GM23338 (cell line): Measurements from ENCODE around the gene ST8SIA3. TPM values are rescaled to one million over a fixed set of nuclear protein-coding genes. Genes with fewer than 3 reads are reported as not detected.

Experiments used
- ATAC-seq: fragments of 200-7000 bp; cut with Tn5 transposase; 3 replicates; pipeline ENCODE4 v1.9.1; 2020
- DNase-seq: peaks from one replicate; pipeline ENCODE4 v3.0.0-alpha.2; 2015; ENCODE audit warnings: low spot score
- H2AFZ ChIP-seq: fragments of 200-600 bp; sonication (generic); 2 replicates; pipeline ENCODE4 v1.8.0; 2016; ENCODE audit warnings: antibody characterized with exemption, mild to moderate bottlenecking, moderate library complexity
- H3F3A ChIP-seq: fragments of 200-600 bp; sonication (generic); replicated peaks from 2 replicates; pipeline ENCODE4 v1.8.0; 2017; ENCODE audit warnings: antibody characterized with exemption, mixed run types, low read depth
- H3K27ac ChIP-seq: fragments of 200-600 bp; sonication (generic); 2 replicates; pipeline ENCODE4 v1.6.1; 2016; ENCODE audit warnings: low read depth
- H3K27me3 ChIP-seq: fragments of 200-600 bp; sonication (generic); 2 replicates; pipeline ENCODE4 v1.8.0; 2016; ENCODE audit warnings: mild to moderate bottlenecking, mixed run types, moderate library complexity; ENCODE audit not compliant: insufficient read depth
- H3K36me3 ChIP-seq: fragments of 200-600 bp; sonication (generic); 2 replicates; pipeline ENCODE4 v1.8.0; 2016; ENCODE audit warnings: mild to moderate bottlenecking; ENCODE audit not compliant: insufficient read depth
- H3K4me1 ChIP-seq: fragments of 200-600 bp; sonication (generic); 2 replicates; pipeline ENCODE4 v1.8.0; 2016; ENCODE audit warnings: mild to moderate bottlenecking, moderate library complexity; ENCODE audit not compliant: insufficient read depth
- H3K4me2 ChIP-seq: fragments of 200-600 bp; sonication (generic); 2 replicates; pipeline ENCODE4 v1.7.1; 2017; ENCODE audit warnings: mixed run types
- H3K4me3 ChIP-seq: fragments of 200-600 bp; sonication (generic); 2 replicates; pipeline ENCODE4 v1.6.1; 2016; ENCODE audit warnings: mixed run types
- H3K79me2 ChIP-seq: fragments of 200-600 bp; sonication (generic); replicated peaks from 2 replicates; pipeline ENCODE4 v1.8.0; 2017; ENCODE audit warnings: mild to moderate bottlenecking; ENCODE audit not compliant: insufficient read depth
- H3K9me2 ChIP-seq: fragments of 200-600 bp; sonication (generic); 2 replicates; pipeline ENCODE4 v1.8.0; 2017; ENCODE audit not compliant: insufficient read depth
- H4K20me1 ChIP-seq: fragments of 200-600 bp; sonication (generic); replicated peaks from 2 replicates; pipeline ENCODE4 v1.8.0; 2017; ENCODE audit warnings: mild to moderate bottlenecking; ENCODE audit not compliant: insufficient read depth
- H3K27ac Mint-ChIP-seq: 2 replicates; pipeline ENCODE4 v1.8.0; 2020; ENCODE audit warnings: inconsistent platforms, mild to moderate bottlenecking, moderate library complexity, mixed read lengths
- H3K27me3 Mint-ChIP-seq: 3 replicates; pipeline ENCODE4 v1.8.0; 2022; ENCODE audit warnings: low read depth, mild to moderate bottlenecking, moderate library complexity, mixed read lengths, inconsistent platforms; ENCODE audit not compliant: insufficient read depth, poor library complexity
- H3K36me3 Mint-ChIP-seq: 3 replicates; pipeline ENCODE4 v1.8.0; 2021; ENCODE audit warnings: low read depth, mild to moderate bottlenecking, inconsistent platforms, moderate library complexity, mixed read lengths
- H3K4me1 Mint-ChIP-seq: 3 replicates; pipeline ENCODE4 v1.8.0; 2020; ENCODE audit warnings: mild to moderate bottlenecking, inconsistent platforms, mixed read lengths
- H3K4me3 Mint-ChIP-seq: 3 replicates; pipeline ENCODE4 v1.8.0; 2021; ENCODE audit warnings: moderate library complexity, mild to moderate bottlenecking, inconsistent platforms, mixed read lengths
- H3K9me3 Mint-ChIP-seq: 3 replicates; pipeline ENCODE4 v1.8.0; 2020; ENCODE audit warnings: moderate library complexity, mild to moderate bottlenecking, inconsistent platforms, mixed read lengths
- EZH2 ChIP-seq: fragments of 200-600 bp; sonication (generic); IDR thresholded peaks from one replicate; pipeline ENCODE4 v1.8.0; 2017; ENCODE audit warnings: antibody characterized with exemption, mild to moderate bottlenecking, low read depth; ENCODE audit not compliant: unreplicated experiment
- EZH2phosphoT487 ChIP-seq: fragments of 200-600 bp; sonication (generic); IDR thresholded peaks from one replicate; pipeline ENCODE4 v1.8.1; 2018; ENCODE audit warnings: antibody characterized with exemption; ENCODE audit not compliant: unreplicated experiment
- JUNB ChIP-seq: IDR thresholded peaks from one replicate; pipeline ENCODE4 v1.6.1; 2016; ENCODE audit warnings: antibody characterized with exemption; ENCODE audit not compliant: unreplicated experiment
- NANOG ChIP-seq: IDR thresholded peaks from 2 replicates; pipeline ENCODE4 v1.6.1; 2016; ENCODE audit warnings: antibody characterized with exemption, borderline replicate concordance
- POLR2AphosphoS5 ChIP-seq: IDR thresholded peaks from 2 replicates; pipeline ENCODE4 v1.6.1; 2016; ENCODE audit warnings: antibody characterized with exemption, low read depth
- STAT1 ChIP-seq: IDR thresholded peaks from one replicate; pipeline ENCODE4 v1.6.1; 2016; ENCODE audit warnings: antibody characterized with exemption; ENCODE audit not compliant: unreplicated experiment
- ZNF114 ChIP-seq: fragments of 250-450 bp; sonication (Bioruptor Pico); IDR thresholded peaks from 2 replicates; pipeline ENCODE4 v1.5.0; 2020; ENCODE audit warnings: mild to moderate bottlenecking, moderate library complexity
- ZNF331 ChIP-seq: fragments of 250-450 bp; sonication (Bioruptor Pico); IDR thresholded peaks from 2 replicates; pipeline ENCODE4 v1.5.0; 2020; ENCODE audit warnings: low read depth, mild to moderate bottlenecking, moderate library complexity
- polyA plus RNA-seq: library from polyadenylated mRNA; unstranded; fragments of >200 nt; fragmentation: Nextera tagmentation; extraction: Ambion mirVana; gene quantifications from 2 replicates; pipeline ENCODE4 v1.2.1, GENCODE V29; 2016
- total RNA-seq: library from RNA; depleted of rRNA; stranded (reverse); fragments of >200 nt; shearing (Covaris generic); gene quantifications from 2 replicates; pipeline ENCODE4 v1.2.3, GENCODE V29; 2014
- TF ChIP-seq, protein P1 (sequence below): IDR thresholded peaks from one replicate; pipeline ENCODE4 v1.6.1; 2018; ENCODE audit warnings: antibody characterized with exemption; ENCODE audit not compliant: unreplicated experiment
- TF ChIP-seq, protein P2 (sequence below), 2 experiments: fragments of 200-600 bp in 1 of 2; sonication (generic) in 1 of 2; conservative IDR thresholded peaks; 2 replicates each; pipeline versions ENCODE4 v1.5.1 to v1.6.1; 2016 to 2017; ENCODE audit warnings: antibody characterized with exemption in 2 of 2, low read depth in 2 of 2, mild to moderate bottlenecking in 2 of 2, moderate library complexity in 1 of 2
- TF ChIP-seq, protein P3 (sequence below): IDR thresholded peaks from 2 replicates; pipeline ENCODE4 v1.6.1; 2016; ENCODE audit warnings: antibody characterized with exemption

The ST8SIA3 gene
- total and polyA plus RNA-seq, 2 experiments from 2014 or later: 1.3 to 2.2 TPM

DNA sequence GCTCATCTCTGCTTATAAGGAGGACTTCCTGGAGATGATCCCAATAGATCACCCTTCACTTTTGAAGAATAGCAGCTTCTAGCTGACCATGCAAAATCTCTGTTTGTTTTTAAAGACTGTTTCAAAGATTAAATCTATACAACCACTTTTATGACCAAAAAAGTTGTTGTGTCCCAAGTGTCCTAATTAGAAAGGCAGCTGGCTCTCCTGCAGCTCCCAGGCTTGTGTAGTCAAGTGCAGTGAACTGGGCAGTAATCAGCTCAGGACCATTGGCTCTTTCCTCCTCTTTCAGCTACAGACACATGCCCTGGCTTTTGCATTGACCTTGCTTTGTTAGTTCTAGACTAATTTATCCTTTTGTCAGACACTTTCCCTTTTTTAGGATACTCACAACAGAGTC lies 10.4 kb downstream of the ST8SIA3 start (continued):
- TF ChIP-seq, protein P1, sequence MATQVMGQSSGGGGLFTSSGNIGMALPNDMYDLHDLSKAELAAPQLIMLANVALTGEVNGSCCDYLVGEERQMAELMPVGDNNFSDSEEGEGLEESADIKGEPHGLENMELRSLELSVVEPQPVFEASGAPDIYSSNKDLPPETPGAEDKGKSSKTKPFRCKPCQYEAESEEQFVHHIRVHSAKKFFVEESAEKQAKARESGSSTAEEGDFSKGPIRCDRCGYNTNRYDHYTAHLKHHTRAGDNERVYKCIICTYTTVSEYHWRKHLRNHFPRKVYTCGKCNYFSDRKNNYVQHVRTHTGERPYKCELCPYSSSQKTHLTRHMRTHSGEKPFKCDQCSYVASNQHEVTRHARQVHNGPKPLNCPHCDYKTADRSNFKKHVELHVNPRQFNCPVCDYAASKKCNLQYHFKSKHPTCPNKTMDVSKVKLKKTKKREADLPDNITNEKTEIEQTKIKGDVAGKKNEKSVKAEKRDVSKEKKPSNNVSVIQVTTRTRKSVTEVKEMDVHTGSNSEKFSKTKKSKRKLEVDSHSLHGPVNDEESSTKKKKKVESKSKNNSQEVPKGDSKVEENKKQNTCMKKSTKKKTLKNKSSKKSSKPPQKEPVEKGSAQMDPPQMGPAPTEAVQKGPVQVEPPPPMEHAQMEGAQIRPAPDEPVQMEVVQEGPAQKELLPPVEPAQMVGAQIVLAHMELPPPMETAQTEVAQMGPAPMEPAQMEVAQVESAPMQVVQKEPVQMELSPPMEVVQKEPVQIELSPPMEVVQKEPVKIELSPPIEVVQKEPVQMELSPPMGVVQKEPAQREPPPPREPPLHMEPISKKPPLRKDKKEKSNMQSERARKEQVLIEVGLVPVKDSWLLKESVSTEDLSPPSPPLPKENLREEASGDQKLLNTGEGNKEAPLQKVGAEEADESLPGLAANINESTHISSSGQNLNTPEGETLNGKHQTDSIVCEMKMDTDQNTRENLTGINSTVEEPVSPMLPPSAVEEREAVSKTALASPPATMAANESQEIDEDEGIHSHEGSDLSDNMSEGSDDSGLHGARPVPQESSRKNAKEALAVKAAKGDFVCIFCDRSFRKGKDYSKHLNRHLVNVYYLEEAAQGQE: no peak

DNA sequence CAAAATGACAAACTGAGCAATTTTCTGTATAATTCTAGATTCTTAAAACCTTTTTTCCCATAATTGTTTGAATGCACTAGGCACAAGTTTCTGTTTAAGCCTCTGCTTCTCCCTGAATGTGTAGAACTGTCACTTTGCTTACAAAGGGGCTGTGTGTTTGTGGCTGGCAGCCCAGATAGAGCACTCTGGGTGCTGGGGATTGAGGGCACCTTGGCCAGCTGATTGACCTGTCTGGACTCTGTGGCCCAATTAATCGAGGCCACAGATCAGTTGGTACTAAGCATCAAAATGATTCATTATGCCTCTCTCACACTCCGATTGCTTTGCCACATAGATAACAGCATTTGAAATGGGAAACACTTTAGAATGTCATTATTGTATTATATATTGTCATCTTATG lies 12.1 kb downstream of the ST8SIA3 start:
- Mint-ChIP-seq H3K4me3 (no peak overlapping the region), H3K36me3 (no peaks in the 10 kb centered on the region), H3K4me1 (no peaks in the 10 kb centered on the region; the same call in 2 of the 3 replicates), H3K9me3 (no peaks in the 10 kb centered on the region), H3K27ac (no peak overlapping the region), H3K27me3 (no peaks in the 10 kb centered on the region)
- Histone ChIP-seq H4K20me1 (no peaks in the 10 kb centered on the region), H3K36me3 (no peaks in the 10 kb centered on the region), H3K4me2 (no peak overlapping the region), H3K9me2 (no peaks in the 10 kb centered on the region), H3K4me3 (no peak overlapping the region), H3F3A (no peaks in the 10 kb centered on the region), H3K79me2 (no peaks in the 10 kb centered on the region), H3K27me3 (no peaks in the 10 kb centered on the region), H3K27ac (no peak overlapping the region), H2AFZ (no peak overlapping the region), H3K4me1 (no peaks in the 10 kb centered on the region)
- ATAC-seq (no peak), DNase-seq (no peak)
- no peak for TF ChIP-seq EZH2
- TF ChIP-seq, protein P1: no peak
- TF ChIP-seq STAT1: no peak
- TF ChIP-seq ZNF114 (CRISPR knock-in tag): no peak
- no peak for TF ChIP-seq JUNB
- no peak for TF ChIP-seq ZNF331 (CRISPR knock-in tag)
- TF ChIP-seq EZH2phosphoT487: no peak
- TF ChIP-seq NANOG: no peak
- TF ChIP-seq POLR2AphosphoS5: no peak
- TF ChIP-seq, protein P2, sequence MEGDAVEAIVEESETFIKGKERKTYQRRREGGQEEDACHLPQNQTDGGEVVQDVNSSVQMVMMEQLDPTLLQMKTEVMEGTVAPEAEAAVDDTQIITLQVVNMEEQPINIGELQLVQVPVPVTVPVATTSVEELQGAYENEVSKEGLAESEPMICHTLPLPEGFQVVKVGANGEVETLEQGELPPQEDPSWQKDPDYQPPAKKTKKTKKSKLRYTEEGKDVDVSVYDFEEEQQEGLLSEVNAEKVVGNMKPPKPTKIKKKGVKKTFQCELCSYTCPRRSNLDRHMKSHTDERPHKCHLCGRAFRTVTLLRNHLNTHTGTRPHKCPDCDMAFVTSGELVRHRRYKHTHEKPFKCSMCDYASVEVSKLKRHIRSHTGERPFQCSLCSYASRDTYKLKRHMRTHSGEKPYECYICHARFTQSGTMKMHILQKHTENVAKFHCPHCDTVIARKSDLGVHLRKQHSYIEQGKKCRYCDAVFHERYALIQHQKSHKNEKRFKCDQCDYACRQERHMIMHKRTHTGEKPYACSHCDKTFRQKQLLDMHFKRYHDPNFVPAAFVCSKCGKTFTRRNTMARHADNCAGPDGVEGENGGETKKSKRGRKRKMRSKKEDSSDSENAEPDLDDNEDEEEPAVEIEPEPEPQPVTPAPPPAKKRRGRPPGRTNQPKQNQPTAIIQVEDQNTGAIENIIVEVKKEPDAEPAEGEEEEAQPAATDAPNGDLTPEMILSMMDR (conservative IDR thresholded peaks at IDR 0.05; ENCODE audit: low read depth in 2 of 2): no peak
- TF ChIP-seq, protein P3, sequence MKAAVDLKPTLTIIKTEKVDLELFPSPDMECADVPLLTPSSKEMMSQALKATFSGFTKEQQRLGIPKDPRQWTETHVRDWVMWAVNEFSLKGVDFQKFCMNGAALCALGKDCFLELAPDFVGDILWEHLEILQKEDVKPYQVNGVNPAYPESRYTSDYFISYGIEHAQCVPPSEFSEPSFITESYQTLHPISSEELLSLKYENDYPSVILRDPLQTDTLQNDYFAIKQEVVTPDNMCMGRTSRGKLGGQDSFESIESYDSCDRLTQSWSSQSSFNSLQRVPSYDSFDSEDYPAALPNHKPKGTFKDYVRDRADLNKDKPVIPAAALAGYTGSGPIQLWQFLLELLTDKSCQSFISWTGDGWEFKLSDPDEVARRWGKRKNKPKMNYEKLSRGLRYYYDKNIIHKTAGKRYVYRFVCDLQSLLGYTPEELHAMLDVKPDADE: no peak
